GM12892 (cell line): ENCODE results near the gene KLF2.

ENCODE experiments used
- POLR2A ChIP-seq: IDR thresholded peaks from 2 replicates; pipeline ENCODE4 v1.6.1; 2011; ENCODE audit warnings: low read depth, low read length, control low read depth
- POLR2AphosphoS5 ChIP-seq: IDR thresholded peaks from 2 replicates; pipeline ENCODE4 v1.6.1; 2011; ENCODE audit warnings: low read depth, low read length, control low read depth

GRCh38 chr19:16335226-16335625 is 10.6 kb downstream of the KLF2 start:
- TF ChIP-seq POLR2A (no peak), POLR2AphosphoS5 (no peak)
